ENCODE measurements around the gene MAP1S. TPM values are rescaled to one million over a fixed set of nuclear protein-coding genes. Genes with fewer than 3 reads are reported as not detected.

Gene MAP1S
- polyA plus RNA-seq, 1 donor from 2014 or later, result 5.8 TPM

- Histone ChIP-seq H3F3A (ENCODE audit: insufficient read depth, low read length, poor library complexity, severe bottlenecking) (no peaks in the 10 kb centered on the region), H3K9me3 (ENCODE audit: low read length) (no peaks in the 10 kb centered on the region), H3K9me2 (ENCODE audit: insufficient read depth, low read length) (no peaks in the 10 kb centered on the region), H3K27me3 (ENCODE audit: insufficient read depth, low read depth, low read length) (no peaks in the 10 kb centered on the region), H4K20me1 (ENCODE audit: insufficient read depth) (no peaks in the 10 kb centered on the region), H3K27ac (ENCODE audit: low read length) (no peak overlapping the region), H2AFZ (ENCODE audit: low read depth, low read length) (no peak overlapping the region), H3K4me2 (ENCODE audit: low read length) (no peak overlapping the region), H3K36me3 (ENCODE audit: insufficient read depth, low read length) (no peaks in the 10 kb centered on the region), H3K79me2 (replicated peaks; ENCODE audit: insufficient read depth, low read length) (no peaks in the 10 kb centered on the region), H3K4me3 (ENCODE audit: low read length) (no peak overlapping the region), H3K9ac (ENCODE audit: low read length) (no peak overlapping the region)
- TF ChIP-seq REST (IDR thresholded peaks at IDR 0.05; ENCODE audit: borderline replicate concordance), result no peak
- no peak for TF ChIP-seq POLR2AphosphoS5 (IDR thresholded peaks at IDR 0.05)
- no peak for TF ChIP-seq EZH2 (IDR thresholded peaks at IDR 0.05; ENCODE audit: borderline replicate concordance, insufficient read depth, low read length, poor library complexity, severe bottlenecking)
- peak; percentile 48 for TF ChIP-seq CTCF (IDR thresholded peaks at IDR 0.05; ENCODE audit: poor library complexity, severe bottlenecking)
- no peak for TF ChIP-seq TAF1 (IDR thresholded peaks at IDR 0.05; ENCODE audit: low read depth)
- peak; percentile 36 for TF ChIP-seq RAD21 (conservative IDR thresholded peaks at IDR 0.05)
- no peak for TF ChIP-seq EP300 (conservative IDR thresholded peaks at IDR 0.05; ENCODE audit: poor library complexity, severe bottlenecking)
These were observed 47.4 kb downstream of the MAP1S start for GRCh38 chr19:17766543-17767131.

- no peaks in the 10 kb centered on the region for H3K36me3 ChIP-seq (ENCODE audit: insufficient read depth, low read length)
- H3K79me2 ChIP-seq (replicated peaks; ENCODE audit: insufficient read depth, low read length), result no peaks in the 10 kb centered on the region
- H3K9ac ChIP-seq (ENCODE audit: low read length), result no peak overlapping the region
- H3K27ac ChIP-seq (ENCODE audit: low read length), result no peak overlapping the region
- no peaks in the 10 kb centered on the region for H3K27me3 ChIP-seq (ENCODE audit: insufficient read depth, low read depth, low read length)
- no peak overlapping the region for H2AFZ ChIP-seq (ENCODE audit: low read depth, low read length)
- TF ChIP-seq CTCF (IDR thresholded peaks at IDR 0.05; ENCODE audit: poor library complexity, severe bottlenecking), result no peak
- no peak for TF ChIP-seq MXI1 (conservative IDR thresholded peaks at IDR 0.05; ENCODE audit: poor library complexity, severe bottlenecking)
- TF ChIP-seq TAF1 (IDR thresholded peaks at IDR 0.05; ENCODE audit: low read depth), result no peak
- TF ChIP-seq EZH2 (IDR thresholded peaks at IDR 0.05; ENCODE audit: borderline replicate concordance, insufficient read depth, low read length, poor library complexity, severe bottlenecking), result no peak
- TF ChIP-seq RAD21 (conservative IDR thresholded peaks at IDR 0.05), result no peak
- TF ChIP-seq EP300 (conservative IDR thresholded peaks at IDR 0.05; ENCODE audit: poor library complexity, severe bottlenecking), result no peak
- no peak for TF ChIP-seq SMC3 (conservative IDR thresholded peaks at IDR 0.05; ENCODE audit: poor library complexity)
- no peak for TF ChIP-seq REST (IDR thresholded peaks at IDR 0.05; ENCODE audit: borderline replicate concordance)
- no peak for TF ChIP-seq POLR2AphosphoS5 (IDR thresholded peaks at IDR 0.05)
- H3K9me2 ChIP-seq (ENCODE audit: insufficient read depth, low read length), result no peaks in the 10 kb centered on the region
- no peaks in the 10 kb centered on the region for H4K20me1 ChIP-seq (ENCODE audit: insufficient read depth)
- H3K4me3 ChIP-seq (ENCODE audit: low read length), result no peak overlapping the region
- no peaks in the 10 kb centered on the region for H3F3A ChIP-seq (ENCODE audit: insufficient read depth, low read length, poor library complexity, severe bottlenecking)
- no peak overlapping the region for H3K4me2 ChIP-seq (ENCODE audit: low read length)
- H3K9me3 ChIP-seq (ENCODE audit: low read length), result no peaks in the 10 kb centered on the region
These were observed 48.3 kb downstream of the MAP1S start for GRCh38 chr19:17767559-17767958.
